ENCODE data around the gene CA6. TPM values are rescaled to one million over a fixed set of nuclear protein-coding genes. Genes with fewer than 3 reads are reported as not detected.

CA6 gene
- total RNA-seq, 1 donor from 2014 or later = not detected

- peaks cover 8% of the 10 kb centered on the region for H3K27me3 Mint-ChIP-seq (ENCODE audit: insufficient read depth, low read depth)
- DNase-seq (ENCODE audit: low spot score) = no peak
- Histone ChIP-seq H3K4me3 (no peak overlapping the region), H4K20me1 (ENCODE audit: low read depth) (no peaks in the 10 kb centered on the region), H3K36me3 (no peaks in the 10 kb centered on the region), H3K9me3 (ENCODE audit: low read depth) (no peaks in the 10 kb centered on the region), H3F3A (ENCODE audit: low read depth) (no peaks in the 10 kb centered on the region), H3K79me2 (ENCODE audit: low read depth) (no peaks in the 10 kb centered on the region), H3K27me3 (no peaks in the 10 kb centered on the region), H3K9ac (no peak overlapping the region), H2AFZ (replicated peaks) (no peak overlapping the region), H3K4me2 (no peak overlapping the region), H3K4me1 (peaks cover 4% of the 10 kb centered on the region), H3K27ac (no peak overlapping the region)
- no peak overlapping the region for H3K4me3 Mint-ChIP-seq
- peaks cover 12% of the 10 kb centered on the region for H3K4me1 Mint-ChIP-seq
- peak overlapping the region; percentile 96 for H3K27ac Mint-ChIP-seq
- H3K36me3 Mint-ChIP-seq = no peaks in the 10 kb centered on the region
- TF ChIP-seq EZH2 (IDR thresholded peaks at IDR 0.05) = no peak
- no peak for TF ChIP-seq EZH2phosphoT487 (IDR thresholded peaks at IDR 0.05)
- no peak for TF ChIP-seq CTCF (IDR thresholded peaks at IDR 0.05)
- no peaks in the 10 kb centered on the region for H3K9me3 Mint-ChIP-seq
These were observed 40.5 kb downstream of the CA6 start for GRCh38 chr1:8985915-8986813.

- Histone ChIP-seq H3F3A (ENCODE audit: low read depth) (no peaks in the 10 kb centered on the region), H3K4me2 (no peak overlapping the region), H3K9me3 (ENCODE audit: low read depth) (no peaks in the 10 kb centered on the region), H3K79me2 (ENCODE audit: low read depth) (no peaks in the 10 kb centered on the region), H3K9ac (no peak overlapping the region), H3K4me1 (peaks cover 4% of the 10 kb centered on the region), H3K27ac (no peak overlapping the region), H2AFZ (replicated peaks) (no peak overlapping the region), H3K4me3 (no peak overlapping the region), H4K20me1 (ENCODE audit: low read depth) (no peaks in the 10 kb centered on the region), H3K27me3 (no peaks in the 10 kb centered on the region), H3K36me3 (no peaks in the 10 kb centered on the region)
- Mint-ChIP-seq H3K9me3 (no peaks in the 10 kb centered on the region), H3K27ac (peak overlapping the region; percentile 96), H3K36me3 (no peaks in the 10 kb centered on the region), H3K27me3 (ENCODE audit: insufficient read depth, low read depth) (peaks cover 8% of the 10 kb centered on the region), H3K4me1 (peaks cover 12% of the 10 kb centered on the region), H3K4me3 (no peak overlapping the region)
- DNase-seq (ENCODE audit: low spot score) = no peak
- no peak for TF ChIP-seq CTCF (IDR thresholded peaks at IDR 0.05)
- TF ChIP-seq EZH2phosphoT487 (IDR thresholded peaks at IDR 0.05) = no peak
- no peak for TF ChIP-seq EZH2 (IDR thresholded peaks at IDR 0.05)
These were observed 41.1 kb downstream of the CA6 start for GRCh38 chr1:8986814-8987190.

GRCh38 chr1:8987881-8988617, 42.4 kb downstream of the CA6 start:
- H3K4me1 Mint-ChIP-seq = peaks cover 12% of the 10 kb centered on the region
- H4K20me1 ChIP-seq (ENCODE audit: low read depth) = no peaks in the 10 kb centered on the region
- H3K9me3 ChIP-seq (ENCODE audit: low read depth) = no peaks in the 10 kb centered on the region
- H3K36me3 Mint-ChIP-seq = no peaks in the 10 kb centered on the region
- H3K9me3 Mint-ChIP-seq = no peaks in the 10 kb centered on the region
- peaks cover 6% of the 10 kb centered on the region for H3K27me3 Mint-ChIP-seq (ENCODE audit: insufficient read depth, low read depth)
- TF ChIP-seq CTCF (IDR thresholded peaks at IDR 0.05) (peak; percentile 97), EZH2 (IDR thresholded peaks at IDR 0.05) (no peak), EZH2phosphoT487 (IDR thresholded peaks at IDR 0.05) (no peak)
- no peaks in the 10 kb centered on the region for H3K36me3 ChIP-seq
- peak overlapping the region; percentile 100 for H2AFZ ChIP-seq (replicated peaks)
- H3K4me3 ChIP-seq = no peak overlapping the region
- no peaks in the 10 kb centered on the region for H3K27me3 ChIP-seq
- H3K4me3 Mint-ChIP-seq = no peak overlapping the region
- DNase-seq (ENCODE audit: low spot score) = peak; percentile 69
- no peak overlapping the region for H3K27ac ChIP-seq
- H3K9ac ChIP-seq = no peak overlapping the region
- H3K79me2 ChIP-seq (ENCODE audit: low read depth) = no peaks in the 10 kb centered on the region
- H3F3A ChIP-seq (ENCODE audit: low read depth) = no peaks in the 10 kb centered on the region
- H3K4me2 ChIP-seq = peak overlapping the region; percentile 2
- H3K27ac Mint-ChIP-seq = peak overlapping the region; percentile 93
- H3K4me1 ChIP-seq = peaks cover 4% of the 10 kb centered on the region
